Prostate gland (tissue), 2 donors: Measurements from ENCODE around the gene GPR162. TPM values are rescaled to one million over a fixed set of nuclear protein-coding genes. Genes with fewer than 3 reads are reported as not detected.
"Not testable (repeated sequence)": the region's sequence is repeated elsewhere in the genome, so short reads cannot be mapped to it uniquely, and the experiment has no call there.

Experiments used
- DNase-seq: peaks from one replicate; pipeline ENCODE4 v3.0.0-alpha.2; 2019; ENCODE audit warnings: low spot score
- H3K27ac ChIP-seq, 2 donors: fragments of 200-600 bp; sonication (generic); 2 replicates each; pipeline ENCODE4 v1.5.1; 2017 to 2019
- H3K27me3 ChIP-seq: fragments of 200-600 bp; sonication (generic); replicated peaks from 2 replicates; pipeline ENCODE4 v1.5.1; 2019; ENCODE audit not compliant: insufficient read depth
- H3K36me3 ChIP-seq, 2 donors: fragments of 200-600 bp; sonication (generic); 1 replicate in 1 of 2; 2 replicates in 1 of 2; pipeline versions ENCODE4 v1.5.1 to v1.8.1; 2017 to 2019
- H3K4me1 ChIP-seq: fragments of 200-600 bp; sonication (generic); replicated peaks from 2 replicates; pipeline ENCODE4 v1.5.1; 2019
- H3K4me3 ChIP-seq, 2 donors: fragments of 200-600 bp; sonication (generic); 2 replicates each; pipeline ENCODE4 v1.5.1; 2017 to 2019
- H3K9me3 ChIP-seq: fragments of 200-600 bp; sonication (generic); 2 replicates; pipeline ENCODE4 v1.5.1; 2017
- CTCF ChIP-seq, 4 experiments: fragments of 200-600 bp in 2 of 4; fragments of 450-650 bp in 2 of 4; sonication (generic) in 2 of 4; IDR thresholded peaks; 1 replicate in 3 of 4; 2 replicates in 1 of 4; pipeline ENCODE4 v1.5.1; 2016 to 2019; ENCODE audit warnings: antibody characterized with exemption in 4 of 4, mild to moderate bottlenecking in 2 of 4, moderate library complexity in 2 of 4
- POLR2A ChIP-seq: fragments of 450-650 bp; IDR thresholded peaks from one replicate; pipeline ENCODE4 v1.6.1; 2016; ENCODE audit warnings: antibody characterized with exemption, mild to moderate bottlenecking
- POLR2AphosphoS5 ChIP-seq: sonication (generic); formaldehyde crosslinking; IDR thresholded peaks from one replicate; pipeline ENCODE4 v1.6.1; 2017; ENCODE audit warnings: antibody characterized with exemption
- WGBS: methylation state at CpG from one replicate; pipeline ENCODE4 v1.1.5; 2018; 5-methylcytosine and 5-hydroxymethylcytosine counted together
- intact Hi-C: fragments of 100-400 bp; cut with DNase I; formaldehyde crosslinking; loops from one replicate; pipeline ENCODE4 v1.14.2; 2022
- total RNA-seq, 2 donors: library from RNA; depleted of rRNA; stranded (reverse); fragments of >200 nt; gene quantifications; one replicate each; pipeline ENCODE4 v1.1.0, GENCODE V29; 2016

The GPR162 gene
- total RNA-seq, 2 donors from 2014 or later, result 4.3 to 4.4 TPM

GRCh38 chr12:6866920-6867412, 45.3 kb downstream of the GPR162 start:
- Histone ChIP-seq H3K4me3 (peak overlapping the region; percentile 82 to 90), H3K36me3 (peaks cover 8 to 9% of the 10 kb centered on the region in 2 donors), H3K27ac (peak overlapping the region; percentile 91 to 97), H3K9me3 (no peaks in the 10 kb centered on the region), H3K4me1 (peaks cover 12% of the 10 kb centered on the region), H3K27me3 (no peaks in the 10 kb centered on the region)
- WGBS, result 1% methylated on average over 30 of the region's 33 CpGs
- DNase-seq, result no peak
- TF ChIP-seq CTCF (IDR thresholded peaks at IDR 0.05) (no peak), POLR2A (no peak), POLR2AphosphoS5 (no peak)
- intact Hi-C loops, result no loop called here

- H3K4me1 ChIP-seq, result peaks cover 16% of the 10 kb centered on the region
- no peaks in the 10 kb centered on the region for H3K27me3 ChIP-seq
- H3K9me3 ChIP-seq, result no peaks in the 10 kb centered on the region
- H3K4me3 ChIP-seq, result peak within 1 kb of the TSS; percentile 82 to 90
- DNase-seq, result peak; percentile 86
- peaks cover 3 to 9% of the 10 kb centered on the region in 2 donors for H3K36me3 ChIP-seq
- WGBS, result under 1% methylated on average over 73 of the region's 86 CpGs
- H3K27ac ChIP-seq, result peak within 1 kb of the TSS; percentile 91 to 97
- intact Hi-C loops, result no loop called here
- peak; percentile 97 for TF ChIP-seq POLR2A
- TF ChIP-seq CTCF (IDR thresholded peaks at IDR 0.05), result peak in 1 of 4 experiments; percentile 14
- peak; percentile 90 for TF ChIP-seq POLR2AphosphoS5
Observed at GRCh38 chr12:6867413-6868210, 46.0 kb downstream of the GPR162 start, which contains the start of gene TPI1. Gene TPI1, plus strand, starts transcription at chr12:6867531. Its CDS starts 36 bp downstream, at chr12:6867567.

DNA sequence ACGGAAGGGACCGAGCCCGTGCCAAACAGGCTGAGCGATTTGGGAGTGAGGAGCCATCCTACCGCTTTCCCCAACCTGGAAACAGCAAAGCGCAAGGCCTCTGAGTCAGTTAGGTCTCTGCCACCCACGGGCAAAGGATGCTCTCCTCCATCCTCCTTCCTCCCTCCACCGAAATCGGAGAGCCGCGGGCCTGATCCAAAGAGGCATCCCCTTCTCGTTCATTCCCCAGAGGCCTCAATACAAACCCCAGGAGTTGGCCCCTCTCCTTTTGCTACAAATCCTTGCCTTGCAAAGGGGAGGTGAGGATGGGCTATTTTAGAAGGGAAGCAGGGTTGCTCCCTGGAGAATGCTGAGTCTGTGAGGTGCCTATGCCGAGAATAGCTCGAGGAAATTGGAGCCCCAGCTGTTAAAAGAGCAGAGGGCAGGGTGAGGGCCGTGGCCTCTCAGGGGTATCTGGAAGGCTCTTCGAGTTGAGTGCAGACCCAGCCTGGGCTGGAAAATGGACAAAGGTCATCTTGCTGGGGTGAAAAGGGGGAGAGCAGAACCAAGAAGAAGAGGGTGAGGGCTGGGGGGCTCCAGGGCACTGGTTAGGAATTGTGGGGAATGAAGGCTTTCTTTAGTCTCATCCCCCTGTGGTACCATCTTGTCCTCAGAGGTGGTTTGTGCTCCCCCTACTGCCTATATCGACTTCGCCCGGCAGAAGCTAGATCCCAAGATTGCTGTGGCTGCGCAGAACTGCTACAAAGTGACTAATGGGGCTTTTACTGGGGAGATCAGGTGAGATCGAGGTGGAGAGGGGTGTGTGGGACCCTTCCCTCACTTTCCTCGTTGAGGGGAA, 46.8 kb downstream of the GPR162 start:
- peak overlapping the region; percentile 82 to 90 for H3K4me3 ChIP-seq
- H3K27me3 ChIP-seq, result no peaks in the 10 kb centered on the region
- DNase-seq, result no peak
- 6% methylated on average over 22 of the region's 22 CpGs for WGBS
- H3K9me3 ChIP-seq, result no peaks in the 10 kb centered on the region
- intact Hi-C loops, result no loop called here
- H3K27ac ChIP-seq, result peak overlapping the region; percentile 91 to 97
- H3K4me1 ChIP-seq, result peaks cover 16% of the 10 kb centered on the region
- TF ChIP-seq CTCF (IDR thresholded peaks at IDR 0.05) (no peak), POLR2A (no peak), POLR2AphosphoS5 (peak; percentile 3)
- peaks cover 3 to 5% of the 10 kb centered on the region in 2 donors for H3K36me3 ChIP-seq

DNA sequence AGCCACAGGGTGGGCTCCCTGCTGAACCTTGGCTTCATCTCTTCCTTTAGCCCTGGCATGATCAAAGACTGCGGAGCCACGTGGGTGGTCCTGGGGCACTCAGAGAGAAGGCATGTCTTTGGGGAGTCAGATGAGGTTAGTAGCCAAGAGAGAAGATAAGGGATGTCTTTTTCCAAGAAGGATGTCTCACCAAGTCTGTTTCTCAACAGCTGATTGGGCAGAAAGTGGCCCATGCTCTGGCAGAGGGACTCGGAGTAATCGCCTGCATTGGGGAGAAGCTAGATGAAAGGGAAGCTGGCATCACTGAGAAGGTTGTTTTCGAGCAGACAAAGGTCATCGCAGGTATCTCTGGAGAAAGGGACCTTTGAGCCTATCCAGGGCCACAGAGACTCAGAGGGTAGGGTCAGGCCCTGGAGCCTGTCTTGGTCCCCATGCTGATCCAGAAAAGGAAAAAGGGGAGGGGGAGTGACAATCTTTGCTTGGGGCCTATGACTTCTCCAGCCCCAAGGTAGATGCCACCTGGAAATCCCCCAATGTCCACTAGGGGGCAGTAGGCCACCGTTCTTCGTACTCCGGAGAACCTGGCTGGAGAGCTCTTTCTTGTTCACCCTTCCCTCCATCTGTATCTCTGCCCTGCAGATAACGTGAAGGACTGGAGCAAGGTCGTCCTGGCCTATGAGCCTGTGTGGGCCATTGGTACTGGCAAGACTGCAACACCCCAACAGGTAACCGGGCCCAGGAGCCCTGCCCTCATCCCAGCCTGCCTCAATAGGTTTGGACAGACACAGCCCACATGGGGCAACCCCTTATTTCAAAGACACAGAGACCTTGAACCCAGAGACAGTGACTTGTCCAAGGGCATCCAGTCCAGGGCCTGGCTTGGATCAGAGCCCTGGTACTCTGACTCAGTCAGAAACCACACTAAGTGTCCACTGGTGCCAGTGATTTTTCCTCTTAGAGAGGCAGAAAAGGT, 47.7 kb downstream of the GPR162 start:
- WGBS, result 29% methylated on average over 12 of the region's 12 CpGs
- Histone ChIP-seq H3K36me3 (peaks cover 3 to 5% of the 10 kb centered on the region in 2 donors), H3K27ac (peak overlapping the region in 1 of 2 donors; percentile 91), H3K9me3 (no peaks in the 10 kb centered on the region), H3K4me3 (no peak overlapping the region), H3K4me1 (peaks cover 16% of the 10 kb centered on the region), H3K27me3 (no peaks in the 10 kb centered on the region)
- peak; percentile 81 for DNase-seq
- intact Hi-C loops, result loop anchor here (10.0 kb wide), 2 partner anchors 65 to 95 kb away; no protein-coding TSS in a partner anchor
- TF ChIP-seq POLR2A, result no peak
- peak; percentile 73 for TF ChIP-seq POLR2AphosphoS5
- peak; percentile 85 to 94 (median 92) for TF ChIP-seq CTCF (IDR thresholded peaks at IDR 0.05)

DNA sequence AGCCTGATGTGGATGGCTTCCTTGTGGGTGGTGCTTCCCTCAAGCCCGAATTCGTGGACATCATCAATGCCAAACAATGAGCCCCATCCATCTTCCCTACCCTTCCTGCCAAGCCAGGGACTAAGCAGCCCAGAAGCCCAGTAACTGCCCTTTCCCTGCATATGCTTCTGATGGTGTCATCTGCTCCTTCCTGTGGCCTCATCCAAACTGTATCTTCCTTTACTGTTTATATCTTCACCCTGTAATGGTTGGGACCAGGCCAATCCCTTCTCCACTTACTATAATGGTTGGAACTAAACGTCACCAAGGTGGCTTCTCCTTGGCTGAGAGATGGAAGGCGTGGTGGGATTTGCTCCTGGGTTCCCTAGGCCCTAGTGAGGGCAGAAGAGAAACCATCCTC, 48.7 kb downstream of the GPR162 start:
- not testable (repeated sequence) for H3K27me3 ChIP-seq, H3K4me3 ChIP-seq, H3K27ac ChIP-seq, H3K9me3 ChIP-seq, DNase-seq, H3K36me3 ChIP-seq
- intact Hi-C loops, result loop anchor here (10.0 kb wide), 2 partner anchors 64 to 94 kb away; no protein-coding TSS in a partner anchor
- 66% methylated on average over 4 of the region's 4 CpGs for WGBS
- H3K4me1 ChIP-seq, result peaks cover 16% of the 10 kb centered on the region
